ENCODE data around the gene GPSM1.

GPSM1 gene

DNA sequence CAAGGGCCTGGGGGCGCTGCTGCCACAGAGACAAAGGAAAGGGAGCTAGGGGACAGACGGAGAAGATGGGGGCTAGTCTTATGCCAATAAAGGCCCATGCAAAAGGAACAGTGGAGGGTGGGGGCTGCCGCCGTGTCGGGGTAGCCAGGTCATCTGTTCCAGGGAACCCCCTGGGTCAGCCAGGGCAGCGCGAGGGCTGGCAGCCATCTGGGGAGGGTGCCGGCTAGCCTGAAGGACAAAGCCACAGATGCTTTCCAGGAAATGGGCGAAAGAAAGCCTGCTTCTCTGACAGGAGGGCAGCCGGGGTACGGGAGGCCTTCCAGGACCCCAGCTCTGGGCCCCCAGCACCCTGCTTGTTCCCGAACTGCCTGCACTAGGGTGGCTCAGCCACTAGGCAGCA, 47.8 kb downstream of the GPSM1 start:
- Histone ChIP-seq H3K36me3 (replicated peaks) (peaks cover 31% of the 10 kb centered on the region), H3K27me3 (replicated peaks) (no peaks in the 10 kb centered on the region), H3K27ac (no peak overlapping the region), H3K4me3 (ENCODE audit: low read depth, low read length) (no peak overlapping the region)
- TF ChIP-seq, protein P1, sequence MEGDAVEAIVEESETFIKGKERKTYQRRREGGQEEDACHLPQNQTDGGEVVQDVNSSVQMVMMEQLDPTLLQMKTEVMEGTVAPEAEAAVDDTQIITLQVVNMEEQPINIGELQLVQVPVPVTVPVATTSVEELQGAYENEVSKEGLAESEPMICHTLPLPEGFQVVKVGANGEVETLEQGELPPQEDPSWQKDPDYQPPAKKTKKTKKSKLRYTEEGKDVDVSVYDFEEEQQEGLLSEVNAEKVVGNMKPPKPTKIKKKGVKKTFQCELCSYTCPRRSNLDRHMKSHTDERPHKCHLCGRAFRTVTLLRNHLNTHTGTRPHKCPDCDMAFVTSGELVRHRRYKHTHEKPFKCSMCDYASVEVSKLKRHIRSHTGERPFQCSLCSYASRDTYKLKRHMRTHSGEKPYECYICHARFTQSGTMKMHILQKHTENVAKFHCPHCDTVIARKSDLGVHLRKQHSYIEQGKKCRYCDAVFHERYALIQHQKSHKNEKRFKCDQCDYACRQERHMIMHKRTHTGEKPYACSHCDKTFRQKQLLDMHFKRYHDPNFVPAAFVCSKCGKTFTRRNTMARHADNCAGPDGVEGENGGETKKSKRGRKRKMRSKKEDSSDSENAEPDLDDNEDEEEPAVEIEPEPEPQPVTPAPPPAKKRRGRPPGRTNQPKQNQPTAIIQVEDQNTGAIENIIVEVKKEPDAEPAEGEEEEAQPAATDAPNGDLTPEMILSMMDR (IDR thresholded peaks at IDR 0.05; ENCODE audit: low read depth, low read length, missing control alignments), result no peak
- in situ Hi-C loops (cut with HindIII; ENCODE audit: low pct_ligation_motif_present, low sequenced_read_pairs), result no loop called here
- DNase-seq, result no peak

DNA sequence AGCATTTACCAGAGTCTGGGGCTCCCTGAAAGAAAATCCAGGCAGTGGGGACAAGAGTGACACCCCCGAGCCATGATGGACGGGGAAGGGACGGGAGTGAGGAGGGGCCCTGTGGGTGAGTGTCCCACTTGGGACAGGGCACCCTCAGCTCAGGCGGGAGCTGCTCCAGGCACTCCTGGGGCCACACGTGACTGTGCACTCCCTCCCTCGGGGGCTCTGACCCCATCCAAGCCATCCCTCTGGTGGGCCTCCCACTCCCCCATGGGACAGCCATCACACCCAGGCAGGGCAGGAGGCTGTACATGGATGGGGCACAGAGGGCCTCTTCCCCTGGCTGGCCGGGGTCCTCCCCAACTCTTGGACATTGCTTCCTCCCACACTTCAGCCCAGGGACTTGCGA, 49.1 kb downstream of the GPSM1 start:
- in situ Hi-C loops (cut with HindIII; ENCODE audit: low pct_ligation_motif_present, low sequenced_read_pairs), result no loop called here
- peaks cover 44% of the 10 kb centered on the region for H3K36me3 ChIP-seq (replicated peaks)
- no peaks in the 10 kb centered on the region for H3K27me3 ChIP-seq (replicated peaks)
- TF ChIP-seq, protein P1 (IDR thresholded peaks at IDR 0.05; ENCODE audit: low read depth, low read length, missing control alignments), result no peak
- no peak overlapping the region for H3K27ac ChIP-seq
- no peak overlapping the region for H3K4me3 ChIP-seq (ENCODE audit: low read depth, low read length)
- no peak for DNase-seq

DNA sequence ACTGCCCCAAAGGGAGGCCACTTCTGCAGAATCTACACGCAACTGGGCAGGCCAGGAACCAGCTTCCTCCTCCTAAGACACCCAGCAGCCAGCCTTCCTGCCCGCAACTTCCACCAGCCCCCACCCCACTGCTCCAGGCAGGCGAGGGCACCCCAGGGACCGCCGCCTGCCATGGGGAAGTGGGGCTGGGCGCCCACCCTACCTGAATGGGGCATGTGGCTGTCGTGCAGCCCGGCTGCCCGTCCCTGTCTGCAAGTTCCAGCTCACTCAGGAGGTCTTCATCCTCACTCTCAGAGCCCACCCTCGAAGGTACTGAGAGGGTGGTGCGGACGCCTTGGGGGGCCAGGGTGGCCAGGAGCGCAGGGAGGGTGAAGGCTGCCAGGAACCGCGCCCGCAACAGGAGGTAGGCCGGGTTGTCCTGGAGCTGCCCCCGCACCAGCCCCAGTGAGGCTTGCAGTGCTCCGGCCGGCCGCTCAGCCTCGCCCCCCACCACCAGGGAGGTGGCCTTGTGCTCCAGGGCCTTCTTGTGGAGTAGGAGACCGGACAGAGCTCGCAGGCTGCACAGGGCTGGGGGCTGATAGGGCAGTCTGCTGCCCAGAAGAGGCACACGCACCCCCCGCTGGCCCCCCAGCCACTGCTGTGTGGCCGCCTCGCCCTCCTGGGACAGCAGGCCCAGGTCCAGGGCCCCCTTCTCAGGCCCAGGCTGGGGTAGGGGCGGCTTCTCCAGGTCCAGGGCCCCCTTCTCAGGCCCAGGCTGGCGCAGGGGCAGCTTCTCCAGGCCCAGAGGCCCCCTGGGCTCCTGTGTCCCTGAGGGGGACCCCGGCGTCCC, 50.2 kb downstream of the GPSM1 start:
- Histone ChIP-seq H3K36me3 (replicated peaks) (peaks cover 55% of the 10 kb centered on the region), H3K27ac (no peak overlapping the region), H3K27me3 (replicated peaks) (no peaks in the 10 kb centered on the region), H3K4me3 (ENCODE audit: low read depth, low read length) (no peak overlapping the region)
- in situ Hi-C loops (cut with HindIII; ENCODE audit: low pct_ligation_motif_present, low sequenced_read_pairs), result no loop called here
- TF ChIP-seq, protein P1 (IDR thresholded peaks at IDR 0.05; ENCODE audit: low read depth, low read length, missing control alignments), result no peak
- DNase-seq, result no peak

DNA sequence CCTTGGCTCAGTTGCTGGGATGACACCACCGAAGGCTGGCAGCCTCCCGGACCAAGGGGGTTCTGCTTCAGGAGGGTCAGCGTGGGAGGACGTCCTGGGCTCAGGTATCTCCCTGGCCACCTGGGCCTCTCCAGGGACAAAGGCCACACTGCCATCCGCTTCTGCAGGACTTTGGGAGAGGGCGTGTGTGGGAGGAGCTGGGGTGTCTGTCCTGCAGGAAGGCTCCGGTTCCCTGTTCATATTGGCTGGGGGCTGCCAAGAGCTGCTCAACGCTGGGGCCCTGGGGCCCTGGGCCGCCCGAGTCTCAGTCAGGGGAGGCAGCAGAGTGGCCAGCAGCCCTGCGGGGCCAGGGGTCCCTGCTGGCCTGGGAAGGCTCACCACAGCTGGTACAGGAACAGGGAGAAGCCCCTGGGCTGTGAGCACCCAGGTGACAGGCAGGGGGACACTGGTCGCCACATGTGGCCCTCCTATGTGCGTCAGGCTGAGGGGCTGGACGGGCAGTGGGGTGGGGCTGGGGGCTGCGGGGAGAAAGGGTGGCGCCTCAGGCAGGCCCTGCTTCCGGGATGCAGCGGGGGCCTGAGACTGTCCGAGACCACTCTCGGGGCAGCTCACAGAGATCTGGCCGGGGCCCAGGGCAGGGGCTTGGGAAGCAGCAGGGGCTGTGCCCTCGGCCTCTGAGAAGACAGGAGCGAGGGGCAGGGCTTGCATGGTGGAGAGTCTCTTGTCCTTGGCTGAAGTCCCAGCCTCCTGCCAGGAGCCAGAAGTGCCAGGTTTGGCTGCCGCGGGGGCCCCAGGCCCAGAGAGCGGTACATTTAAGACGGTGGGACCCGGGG, 51.0 kb downstream of the GPSM1 start:
- Histone ChIP-seq H3K27me3 (replicated peaks) (no peaks in the 10 kb centered on the region), H3K36me3 (replicated peaks) (peaks cover 63% of the 10 kb centered on the region), H3K27ac (no peak overlapping the region), H3K4me3 (ENCODE audit: low read depth, low read length) (no peak overlapping the region)
- in situ Hi-C loops (cut with HindIII; ENCODE audit: low pct_ligation_motif_present, low sequenced_read_pairs), result no loop called here
- TF ChIP-seq, protein P1 (IDR thresholded peaks at IDR 0.05; ENCODE audit: low read depth, low read length, missing control alignments), result no peak
- no peak for DNase-seq

DNA sequence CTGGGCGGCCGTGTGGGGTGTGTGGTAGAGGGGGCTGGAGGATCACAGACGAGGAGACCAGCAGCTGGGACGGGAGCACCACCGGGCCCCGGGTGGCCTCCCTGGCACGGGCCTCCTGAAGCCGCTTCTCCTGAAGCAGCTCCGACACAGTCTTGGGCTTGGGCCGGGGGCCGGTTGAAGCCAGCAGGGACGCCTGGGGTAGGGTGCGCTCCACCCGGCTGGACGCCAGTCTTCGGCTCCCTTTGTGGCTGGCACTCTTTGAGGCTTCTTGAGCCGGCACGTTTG, 51.6 kb downstream of the GPSM1 start:
- Histone ChIP-seq H3K27me3 (replicated peaks) (no peaks in the 10 kb centered on the region), H3K4me3 (ENCODE audit: low read depth, low read length) (no peak overlapping the region), H3K27ac (no peak overlapping the region), H3K36me3 (replicated peaks) (peaks cover 66% of the 10 kb centered on the region)
- in situ Hi-C loops (cut with HindIII; ENCODE audit: low pct_ligation_motif_present, low sequenced_read_pairs), result no loop called here
- TF ChIP-seq, protein P1 (IDR thresholded peaks at IDR 0.05; ENCODE audit: low read depth, low read length, missing control alignments), result no peak
- DNase-seq, result no peak
